HG03457 (cell line): Measurements from ENCODE around the gene TMIE.
"Not testable (repeated sequence)": the region's sequence is repeated elsewhere in the genome, so short reads cannot be mapped to it uniquely, and the experiment has no call there.

ENCODE experiments used
- ATAC-seq: cut with Tn5 transposase; IDR thresholded peaks from one replicate; pipeline ENCODE4 v1.9.1; 2021; ENCODE audit warnings: moderate number of reproducible peaks; ENCODE audit not compliant: unreplicated experiment

The TMIE gene

GRCh38 chr3:46682974-46683373 lies 18.2 kb upstream of the TMIE start:
- no peak for ATAC-seq

- no peak for ATAC-seq
Measured at GRCh38 chr3:46684891-46685290, 16.3 kb upstream of the TMIE start.

- ATAC-seq = no peak
Measured at GRCh38 chr3:46685446-46685845, 15.7 kb upstream of the TMIE start.

- no peak for ATAC-seq
Measured at GRCh38 chr3:46690798-46691197, 10.4 kb upstream of the TMIE start.

- no peak for ATAC-seq
Measured at GRCh38 chr3:46692566-46692990, 8.6 kb upstream of the TMIE start.

- no peak for ATAC-seq
Measured at GRCh38 chr3:46693038-46693891, 7.9 kb upstream of the TMIE start, which contains the start of gene ALS2CL. ALS2CL (minus strand) TSS chr3:46693679; CDS start chr3:46689440, 4,239 bp downstream.

- ATAC-seq = no peak
Measured at GRCh38 chr3:46693892-46694226, 7.3 kb upstream of the TMIE start.

- no peak for ATAC-seq
Measured at GRCh38 chr3:46694520-46694919, 6.7 kb upstream of the TMIE start.

GRCh38 chr3:46695177-46695961 lies 5.8 kb upstream of the TMIE start:
- ATAC-seq = no peak

- no peak for ATAC-seq
Measured at GRCh38 chr3:46695962-46696894, 5.0 kb upstream of the TMIE start.

- no peak for ATAC-seq
Measured at GRCh38 chr3:46699676-46700523, 1.3 kb upstream of the TMIE start.

- no peak for ATAC-seq
Measured at GRCh38 chr3:46700772-46701171, 420 bp upstream of the TMIE start.

- no peak for ATAC-seq
Measured at GRCh38 chr3:46702246-46703012, 1.2 kb downstream of the TMIE start.

- no peak for ATAC-seq
Measured at GRCh38 chr3:46703013-46703520, 1.9 kb downstream of the TMIE start.

GRCh38 chr3:46704346-46704745 lies 3.2 kb downstream of the TMIE start:
- not testable (repeated sequence) for ATAC-seq

- ATAC-seq = no peak
Measured at GRCh38 chr3:46705022-46705530, 3.9 kb downstream of the TMIE start.

GRCh38 chr3:46705751-46706552 lies 4.8 kb downstream of the TMIE start:
- no peak for ATAC-seq
